Fibroblast of villous mesenchyme (primary cell): Measurements from ENCODE around the gene BSN. TPM values are rescaled to one million over a fixed set of nuclear protein-coding genes. Genes with fewer than 3 reads are reported as not detected.

Experiments used
- DNase-seq: peaks from one replicate; pipeline ENCODE4 v3.0.0-alpha.2; 2010; ENCODE audit warnings: low read depth
- H3K4me3 ChIP-seq: 2 replicates; pipeline ENCODE4 v1.5.1; 2011; ENCODE audit warnings: low read depth, mild to moderate bottlenecking, low read length
- CTCF ChIP-seq: IDR thresholded peaks from 2 replicates; pipeline ENCODE4 v1.5.1; 2012; ENCODE audit warnings: low read depth, mild to moderate bottlenecking, low read length; ENCODE audit not compliant: insufficient read depth
- total RNA-seq: library from RNA; depleted of rRNA; stranded (reverse); fragments of >200 nt; gene quantifications from 2 replicates; pipeline ENCODE4 v1.2.3, GENCODE V29; 2012

Gene BSN
- total RNA-seq, 1 donor: under 0.01 TPM

GRCh38 chr3:49554633-49555265, 472 bp downstream of the BSN start:
- peak; percentile 35 for DNase-seq
- peak overlapping the region; percentile 79 for H3K4me3 ChIP-seq
- no peak for TF ChIP-seq CTCF

- no peak for DNase-seq
- TF ChIP-seq CTCF: no peak
- H3K4me3 ChIP-seq: no peak overlapping the region
These were observed 2.4 kb downstream of the BSN start for GRCh38 chr3:49556500-49557275.

- TF ChIP-seq CTCF: no peak
- no peak overlapping the region for H3K4me3 ChIP-seq
- no peak for DNase-seq
These were observed 8.8 kb downstream of the BSN start for GRCh38 chr3:49563040-49563578.

GRCh38 chr3:49563766-49564165, 9.5 kb downstream of the BSN start:
- no peak for TF ChIP-seq CTCF
- no peak overlapping the region for H3K4me3 ChIP-seq
- no peak for DNase-seq

- DNase-seq: no peak
- no peak overlapping the region for H3K4me3 ChIP-seq
- TF ChIP-seq CTCF: peak; percentile 32
These were observed 12.0 kb downstream of the BSN start for GRCh38 chr3:49566312-49566711.

- TF ChIP-seq CTCF: no peak
- no peak overlapping the region for H3K4me3 ChIP-seq
- DNase-seq: no peak
These were observed 13.1 kb downstream of the BSN start for GRCh38 chr3:49567406-49567805.

GRCh38 chr3:49568965-49569364, 14.7 kb downstream of the BSN start:
- no peak for TF ChIP-seq CTCF

More at GRCh38 chr3:49568965-49569364, 14.7 kb downstream of the BSN start:
- no peak for DNase-seq
- no peak overlapping the region for H3K4me3 ChIP-seq
